ACC112 (cell line): ENCODE measurements around the gene RPRD2.

Source experiments
- H2AFZ ChIP-seq: fragments of 200-600 bp; sonication (generic); one replicate; pipeline ENCODE4 v1.6.0; 2017; ENCODE audit warnings: antibody characterized with exemption, low read length; ENCODE audit not compliant: unreplicated experiment
- H3K27ac ChIP-seq: fragments of 200-600 bp; sonication (generic); 2 replicates; pipeline ENCODE4 v1.5.1; 2014; ENCODE audit warnings: low read depth, mild to moderate bottlenecking, antibody characterized with exemption, low read length, moderate library complexity
- H3K27me3 ChIP-seq: fragments of 200-600 bp; sonication (generic); 2 replicates; pipeline ENCODE4 v1.6.1; 2014; ENCODE audit warnings: mild to moderate bottlenecking, antibody characterized with exemption, low read length, moderate library complexity, mixed read lengths; ENCODE audit not compliant: insufficient read depth
- H3K36me3 ChIP-seq: fragments of 200-600 bp; sonication (generic); 2 replicates; pipeline ENCODE4 v1.6.1; 2016; ENCODE audit warnings: mild to moderate bottlenecking, antibody characterized with exemption, low read length, moderate library complexity, mixed read lengths; ENCODE audit not compliant: insufficient read depth
- H3K4me1 ChIP-seq: fragments of 200-600 bp; sonication (generic); one replicate; pipeline ENCODE4 v1.6.1; 2016; ENCODE audit warnings: low read length, mixed read lengths; ENCODE audit not compliant: insufficient read depth, unreplicated experiment, control insufficient read depth
- H3K4me3 ChIP-seq: fragments of 200-600 bp; sonication (generic); 2 replicates; pipeline ENCODE4 v1.5.1; 2014; ENCODE audit warnings: mild to moderate bottlenecking, low read depth, low read length
- H3K79me2 ChIP-seq: fragments of 200-600 bp; sonication (generic); one replicate; pipeline ENCODE4 v1.6.0; 2016; ENCODE audit warnings: low read length; ENCODE audit not compliant: control insufficient read depth, unreplicated experiment, insufficient read depth

RPRD2 gene

GRCh38 chr1:150365941-150366340 lies 2.0 kb downstream of the RPRD2 start:
- Histone ChIP-seq H2AFZ (no peak overlapping the region), H3K4me1 (no peaks in the 10 kb centered on the region), H3K27ac (peak overlapping the region; percentile 90), H3K36me3 (no peaks in the 10 kb centered on the region), H3K79me2 (peaks cover 60% of the 10 kb centered on the region), H3K4me3 (peak overlapping the region; percentile 85), H3K27me3 (no peaks in the 10 kb centered on the region)

DNA sequence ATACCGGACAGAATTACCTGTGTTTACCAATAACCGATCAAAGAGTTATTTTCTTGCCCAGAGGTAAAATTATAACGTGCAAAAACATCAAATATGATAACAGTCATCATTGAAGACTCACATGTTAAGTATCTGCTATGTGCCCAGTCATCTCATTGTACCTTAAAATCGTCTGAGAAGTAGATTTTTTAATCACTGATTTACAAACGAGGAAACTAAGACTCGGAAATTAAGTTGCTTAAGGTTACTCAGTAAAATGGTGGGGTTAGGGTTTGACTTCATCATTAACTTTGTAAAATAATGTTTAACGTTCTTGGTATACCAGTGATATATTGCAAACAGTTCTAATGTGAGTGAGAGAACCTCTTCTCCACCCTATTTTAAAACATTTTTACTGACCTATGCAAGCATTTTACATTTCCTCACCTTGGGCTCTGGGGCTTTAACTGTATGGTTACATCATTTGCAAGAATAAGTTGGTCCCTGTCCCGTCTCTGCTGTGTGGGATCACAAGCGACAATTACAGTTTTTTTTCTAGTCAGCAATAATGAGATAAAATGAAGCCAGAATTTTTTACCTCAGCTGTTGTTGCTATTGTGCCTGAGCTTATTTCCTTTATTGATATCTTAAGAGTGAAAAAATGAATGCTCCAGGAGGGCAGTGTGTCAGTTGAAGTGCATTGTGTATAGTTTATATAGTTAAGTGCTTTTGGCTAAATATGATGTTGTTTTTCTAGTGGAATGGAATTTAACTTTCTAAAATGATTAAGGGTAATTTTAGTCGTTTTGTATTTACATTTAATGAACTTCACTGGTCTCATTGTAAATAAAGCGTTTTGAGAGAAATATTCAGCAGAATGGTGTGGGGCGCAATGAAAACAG lies 2.7 kb downstream of the RPRD2 start:
- Histone ChIP-seq H3K27me3 (no peaks in the 10 kb centered on the region), H3K4me1 (no peaks in the 10 kb centered on the region), H2AFZ (peak overlapping the region; percentile 50), H3K27ac (peak overlapping the region; percentile 90), H3K79me2 (peaks cover 67% of the 10 kb centered on the region), H3K4me3 (peak overlapping the region; percentile 85), H3K36me3 (no peaks in the 10 kb centered on the region)

DNA sequence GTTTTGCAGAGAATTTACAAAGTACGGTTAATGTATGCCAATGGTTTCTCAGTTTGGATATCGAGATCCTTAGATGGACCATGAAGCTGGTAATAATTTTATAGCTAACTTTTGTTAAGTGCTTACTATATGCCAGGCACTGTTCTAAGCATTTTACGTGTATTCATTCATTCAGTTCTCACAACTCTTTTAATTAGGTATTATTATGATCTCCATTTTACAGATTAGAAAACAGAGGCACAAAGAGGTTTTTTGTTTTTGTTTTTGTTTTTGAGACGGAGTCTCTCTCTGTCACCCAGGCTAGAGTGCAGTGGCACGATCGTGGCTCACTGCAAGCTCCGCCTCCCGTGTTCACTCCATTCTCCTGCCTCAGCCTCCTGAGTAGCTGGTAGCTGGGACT lies 7.2 kb downstream of the RPRD2 start:
- Histone ChIP-seq H2AFZ (no peak overlapping the region), H3K36me3 (no peaks in the 10 kb centered on the region), H3K4me1 (no peaks in the 10 kb centered on the region), H3K27me3 (no peaks in the 10 kb centered on the region), H3K27ac (no peak overlapping the region), H3K79me2 (peaks cover 93% of the 10 kb centered on the region), H3K4me3 (no peak overlapping the region)

DNA sequence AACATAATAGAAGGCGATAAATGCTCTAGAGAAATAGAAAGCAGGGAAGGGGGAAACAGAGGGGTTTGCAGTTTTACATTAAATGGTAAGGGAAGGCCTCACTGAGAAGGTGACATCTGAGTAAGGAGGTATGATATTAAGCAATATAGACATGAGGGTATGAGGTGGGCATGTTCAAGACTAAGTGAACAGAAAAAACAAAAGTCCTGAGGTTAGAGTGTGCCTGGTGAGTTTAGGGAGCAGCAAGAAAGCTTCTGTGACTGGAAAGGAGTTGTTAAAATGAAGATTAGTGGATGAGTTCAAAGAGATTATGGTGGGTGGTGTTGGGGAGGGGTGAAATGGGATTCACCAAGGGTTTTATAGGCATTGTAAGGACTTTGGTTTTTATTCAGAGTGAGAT lies 8.6 kb downstream of the RPRD2 start:
- H2AFZ ChIP-seq, result no peak overlapping the region
- H3K79me2 ChIP-seq, result peaks cover 88% of the 10 kb centered on the region
- H3K27ac ChIP-seq, result no peak overlapping the region
- no peaks in the 10 kb centered on the region for H3K4me1 ChIP-seq
- H3K27me3 ChIP-seq, result no peaks in the 10 kb centered on the region
- H3K4me3 ChIP-seq, result no peak overlapping the region
- H3K36me3 ChIP-seq, result no peaks in the 10 kb centered on the region

GRCh38 chr1:150376110-150376509 lies 12.2 kb downstream of the RPRD2 start:
- no peak overlapping the region for H3K27ac ChIP-seq
- H3K4me1 ChIP-seq, result no peaks in the 10 kb centered on the region
- peaks cover 74% of the 10 kb centered on the region for H3K79me2 ChIP-seq
- no peak overlapping the region for H3K4me3 ChIP-seq
- no peak overlapping the region for H2AFZ ChIP-seq
- no peaks in the 10 kb centered on the region for H3K36me3 ChIP-seq
- no peaks in the 10 kb centered on the region for H3K27me3 ChIP-seq

GRCh38 chr1:150383631-150384324 lies 19.8 kb downstream of the RPRD2 start:
- Histone ChIP-seq H3K4me3 (no peak overlapping the region), H2AFZ (no peak overlapping the region), H3K4me1 (no peaks in the 10 kb centered on the region), H3K79me2 (peaks cover 46% of the 10 kb centered on the region), H3K27ac (no peak overlapping the region), H3K27me3 (no peaks in the 10 kb centered on the region), H3K36me3 (no peaks in the 10 kb centered on the region)

GRCh38 chr1:150385537-150386445 lies 21.8 kb downstream of the RPRD2 start:
- H3K79me2 ChIP-seq, result peaks cover 50% of the 10 kb centered on the region
- H3K36me3 ChIP-seq, result no peaks in the 10 kb centered on the region
- H3K27me3 ChIP-seq, result no peaks in the 10 kb centered on the region
- H2AFZ ChIP-seq, result no peak overlapping the region
- no peak overlapping the region for H3K4me3 ChIP-seq
- no peaks in the 10 kb centered on the region for H3K4me1 ChIP-seq
- no peak overlapping the region for H3K27ac ChIP-seq

DNA sequence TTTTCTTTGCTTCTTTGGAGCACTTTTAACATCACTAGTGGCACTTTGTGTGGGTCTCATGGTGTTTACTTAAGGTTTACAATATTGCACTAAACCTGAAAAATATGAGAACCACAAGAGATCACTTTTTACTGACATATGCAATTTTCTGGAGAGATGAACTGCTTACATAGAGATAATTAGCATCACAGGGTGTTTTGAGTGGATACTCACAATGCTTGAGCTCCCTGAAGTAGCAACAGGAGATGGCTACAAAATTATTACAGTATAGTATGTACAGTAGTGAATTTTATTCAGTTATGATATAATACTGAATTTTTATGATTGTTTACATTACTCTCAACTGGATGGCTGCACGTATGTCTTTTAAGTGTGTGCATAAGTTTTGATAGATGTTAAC lies 22.6 kb downstream of the RPRD2 start:
- Histone ChIP-seq H2AFZ (no peak overlapping the region), H3K79me2 (peaks cover 45% of the 10 kb centered on the region), H3K4me1 (no peaks in the 10 kb centered on the region), H3K4me3 (no peak overlapping the region), H3K36me3 (no peaks in the 10 kb centered on the region), H3K27ac (no peak overlapping the region), H3K27me3 (no peaks in the 10 kb centered on the region)

GRCh38 chr1:150387200-150387599 lies 23.3 kb downstream of the RPRD2 start:
- H3K27me3 ChIP-seq, result no peaks in the 10 kb centered on the region
- H3K4me3 ChIP-seq, result no peak overlapping the region
- H3K36me3 ChIP-seq, result no peaks in the 10 kb centered on the region
- H3K79me2 ChIP-seq, result peaks cover 41% of the 10 kb centered on the region
- H3K4me1 ChIP-seq, result no peaks in the 10 kb centered on the region
- no peak overlapping the region for H3K27ac ChIP-seq
- H2AFZ ChIP-seq, result no peak overlapping the region

DNA sequence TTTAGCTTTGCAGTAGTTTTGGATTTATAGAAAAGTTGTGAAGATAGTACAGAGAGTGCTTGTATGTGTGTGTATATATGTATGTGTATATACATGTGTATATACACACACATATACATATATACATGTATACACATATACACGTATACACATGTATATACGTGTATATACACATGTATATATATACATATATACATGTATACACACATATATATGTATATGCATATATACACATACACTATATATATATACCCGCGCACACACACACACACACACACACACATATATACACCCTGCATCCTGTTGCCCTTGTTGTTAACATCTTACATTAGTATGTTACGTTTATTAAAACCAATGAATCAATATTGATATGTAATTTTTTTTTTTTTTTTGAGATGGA lies 24.3 kb downstream of the RPRD2 start:
- H3K4me3 ChIP-seq, result no peak overlapping the region
- H3K4me1 ChIP-seq, result no peaks in the 10 kb centered on the region
- peaks cover 38% of the 10 kb centered on the region for H3K79me2 ChIP-seq
- H2AFZ ChIP-seq, result no peak overlapping the region
- no peaks in the 10 kb centered on the region for H3K36me3 ChIP-seq
- no peaks in the 10 kb centered on the region for H3K27me3 ChIP-seq
- H3K27ac ChIP-seq, result no peak overlapping the region
